ENCODE data around the gene SLC35A2. TPM values are rescaled to one million over a fixed set of nuclear protein-coding genes. Genes with fewer than 3 reads are reported as not detected.

Gene SLC35A2
- total RNA-seq, 4 donors from 2014 or later = 12.6 to 18.7 (median 18.5) TPM

DNA sequence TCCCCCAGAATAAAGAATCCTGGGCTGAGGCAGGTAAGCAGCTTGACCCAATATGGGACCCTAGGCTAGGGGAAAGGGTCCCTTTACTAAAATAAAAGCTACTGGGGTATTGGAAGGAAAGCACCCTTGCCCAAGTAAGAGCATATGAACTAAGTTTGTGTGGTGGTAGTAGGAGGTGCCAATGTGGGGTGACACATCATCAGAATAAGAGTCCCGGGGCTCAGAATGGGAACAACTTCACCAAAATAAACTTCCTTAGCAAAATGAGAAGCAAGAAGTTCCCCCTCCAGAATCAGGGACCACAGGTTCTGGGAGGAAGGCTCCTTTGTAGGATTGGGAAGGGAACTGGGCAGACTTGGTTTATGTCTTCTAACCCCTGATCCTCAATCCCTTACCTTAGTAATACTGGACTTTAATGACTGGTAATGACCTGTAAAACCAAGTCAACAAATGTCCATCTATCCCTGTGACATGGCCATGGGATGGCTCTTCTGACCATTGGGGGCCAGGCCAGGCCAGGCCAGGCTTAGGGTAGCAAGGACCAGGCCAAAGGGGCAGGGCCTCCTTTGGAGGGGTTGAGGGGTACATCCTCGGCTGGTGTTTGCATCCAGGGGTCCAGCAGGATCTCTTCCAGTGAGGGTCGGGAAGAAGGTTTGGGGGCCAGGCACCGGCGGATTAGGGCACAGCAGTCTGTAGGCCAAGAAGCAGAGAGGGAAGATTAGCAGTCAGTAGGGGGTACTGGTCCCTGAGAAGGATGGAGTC lies 2.3 kb upstream of the SLC35A2 start:
- TF ChIP-seq, protein P1, sequence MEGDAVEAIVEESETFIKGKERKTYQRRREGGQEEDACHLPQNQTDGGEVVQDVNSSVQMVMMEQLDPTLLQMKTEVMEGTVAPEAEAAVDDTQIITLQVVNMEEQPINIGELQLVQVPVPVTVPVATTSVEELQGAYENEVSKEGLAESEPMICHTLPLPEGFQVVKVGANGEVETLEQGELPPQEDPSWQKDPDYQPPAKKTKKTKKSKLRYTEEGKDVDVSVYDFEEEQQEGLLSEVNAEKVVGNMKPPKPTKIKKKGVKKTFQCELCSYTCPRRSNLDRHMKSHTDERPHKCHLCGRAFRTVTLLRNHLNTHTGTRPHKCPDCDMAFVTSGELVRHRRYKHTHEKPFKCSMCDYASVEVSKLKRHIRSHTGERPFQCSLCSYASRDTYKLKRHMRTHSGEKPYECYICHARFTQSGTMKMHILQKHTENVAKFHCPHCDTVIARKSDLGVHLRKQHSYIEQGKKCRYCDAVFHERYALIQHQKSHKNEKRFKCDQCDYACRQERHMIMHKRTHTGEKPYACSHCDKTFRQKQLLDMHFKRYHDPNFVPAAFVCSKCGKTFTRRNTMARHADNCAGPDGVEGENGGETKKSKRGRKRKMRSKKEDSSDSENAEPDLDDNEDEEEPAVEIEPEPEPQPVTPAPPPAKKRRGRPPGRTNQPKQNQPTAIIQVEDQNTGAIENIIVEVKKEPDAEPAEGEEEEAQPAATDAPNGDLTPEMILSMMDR (IDR thresholded peaks at IDR 0.05 in 4 of 5, conservative IDR thresholded peaks at IDR 0.05 in 1 of 5) = no peak
- TF ChIP-seq POLR2A (IDR thresholded peaks at IDR 0.05) = no peak
- H3K36me3 ChIP-seq = no peaks in the 10 kb centered on the region
- no peak for DNase-seq
- no peak overlapping the region for H3K27ac ChIP-seq
- intact Hi-C loops (cut with DNase I; ENCODE audit: low total_unique reads) (no loop called here), in situ Hi-C loops (cut with MboI; ENCODE audit: low sequenced_read_pairs in 4 of 4) (no loop called here)
- H3K4me1 ChIP-seq = peaks cover 7 to 8% of the 10 kb centered on the region in 2 donors
- H3K9me3 ChIP-seq = no peaks in the 10 kb centered on the region
- no peak for ATAC-seq
- H3K27me3 ChIP-seq = no peaks in the 10 kb centered on the region
- no peak overlapping the region for H3K4me3 ChIP-seq

DNA sequence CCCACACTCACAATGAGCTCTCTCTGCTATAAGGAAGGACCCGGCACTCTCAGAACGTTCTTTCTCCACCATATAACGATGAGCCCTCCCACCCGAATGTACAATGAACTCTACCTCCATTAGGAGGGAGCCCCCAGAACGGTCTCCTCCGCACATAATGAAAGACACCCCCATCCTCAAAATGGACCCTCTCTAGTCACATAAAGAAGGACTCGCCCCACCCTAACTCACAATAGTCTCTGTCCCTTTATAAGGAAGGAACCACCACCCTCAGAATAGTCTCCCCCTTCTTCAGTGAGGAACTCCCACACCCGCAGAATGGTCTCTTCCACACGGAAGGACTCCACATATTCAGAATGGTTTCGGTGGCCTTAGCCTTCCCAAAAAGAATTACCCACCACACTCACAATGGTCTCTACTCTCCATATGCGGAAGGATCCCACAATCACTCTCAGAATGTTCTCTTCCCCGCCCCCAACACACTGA lies 477 bp downstream of the SLC35A2 start:
- Histone ChIP-seq H3K27ac (peak overlapping the region; percentile 73 to 86 (median 83)), H3K4me3 (peak overlapping the region; percentile 72 to 87 (median 76)), H3K36me3 (no peaks in the 10 kb centered on the region), H3K9me3 (no peaks in the 10 kb centered on the region), H3K27me3 (no peaks in the 10 kb centered on the region), H3K4me1 (peaks cover 7 to 8% of the 10 kb centered on the region in 2 donors)
- no peak for TF ChIP-seq POLR2A (IDR thresholded peaks at IDR 0.05)
- TF ChIP-seq, protein P1 (IDR thresholded peaks at IDR 0.05 in 4 of 5, conservative IDR thresholded peaks at IDR 0.05 in 1 of 5) = no peak
- no peak for ATAC-seq
- DNase-seq = no peak
- intact Hi-C loops (cut with DNase I; ENCODE audit: low total_unique reads) (no loop called here), in situ Hi-C loops (cut with MboI; ENCODE audit: low sequenced_read_pairs in 4 of 4) (no loop called here)

DNA sequence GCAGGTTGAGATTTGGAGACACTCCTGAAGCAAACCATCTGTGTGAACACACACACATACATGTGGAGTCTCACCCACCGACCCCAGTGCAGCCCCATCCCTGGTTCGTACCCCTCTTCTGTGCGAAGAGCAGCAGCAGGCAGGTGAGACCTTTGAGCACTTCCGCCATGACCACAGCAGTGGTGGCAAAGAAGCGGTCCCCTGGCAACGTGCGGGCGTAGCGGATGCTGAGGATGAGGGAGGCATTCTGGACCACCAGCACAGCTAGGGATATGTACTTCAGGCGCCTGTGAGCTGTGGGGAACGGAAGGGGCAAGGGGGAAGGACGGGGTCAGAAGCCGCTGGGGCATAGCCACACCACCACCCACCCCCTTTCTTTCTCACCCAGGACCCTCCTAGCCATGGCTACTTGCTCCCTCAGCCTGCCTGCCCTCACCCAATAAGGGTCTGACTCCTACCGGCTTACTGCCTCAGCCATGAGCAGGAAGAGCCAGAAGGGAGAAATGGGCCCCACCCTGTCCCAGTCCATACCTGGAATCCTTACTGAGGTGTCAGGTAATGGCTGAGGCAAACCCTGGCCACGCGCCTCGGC lies 1.6 kb downstream of the SLC35A2 start:
- intact Hi-C loops (cut with DNase I; ENCODE audit: low total_unique reads) = no loop called here
- TF ChIP-seq, protein P1 (IDR thresholded peaks at IDR 0.05 in 4 of 5, conservative IDR thresholded peaks at IDR 0.05 in 1 of 5) = no peak
- no peak for TF ChIP-seq POLR2A (IDR thresholded peaks at IDR 0.05)
- in situ Hi-C loops (cut with MboI; ENCODE audit: low sequenced_read_pairs in 4 of 4) = no loop called here
- H3K4me3 ChIP-seq = no peak overlapping the region
- no peaks in the 10 kb centered on the region for H3K27me3 ChIP-seq
- peaks cover 7 to 8% of the 10 kb centered on the region in 2 donors for H3K4me1 ChIP-seq
- no peaks in the 10 kb centered on the region for H3K36me3 ChIP-seq
- DNase-seq = no peak
- ATAC-seq = no peak
- no peaks in the 10 kb centered on the region for H3K9me3 ChIP-seq
- no peak overlapping the region for H3K27ac ChIP-seq

DNA sequence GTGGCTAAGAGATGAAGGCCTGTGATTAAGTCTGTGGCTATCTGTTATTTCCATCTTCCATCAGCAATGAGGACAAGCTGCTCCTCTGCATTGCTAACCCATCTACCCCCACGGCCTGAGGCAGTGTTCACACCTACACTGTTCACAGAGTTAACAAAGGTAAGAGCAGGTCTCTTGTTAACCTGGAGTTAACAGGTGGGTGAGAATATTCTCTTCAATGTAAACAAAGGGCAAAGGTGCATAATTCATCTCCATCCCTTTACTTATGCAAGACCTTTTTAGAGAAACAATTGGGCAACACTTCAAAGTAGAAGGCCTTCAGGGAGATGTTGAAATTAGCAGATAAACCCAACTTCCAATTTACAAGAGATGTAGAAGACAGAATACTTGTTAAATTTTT lies 2.8 kb downstream of the SLC35A2 start:
- TF ChIP-seq, protein P1 (IDR thresholded peaks at IDR 0.05 in 4 of 5, conservative IDR thresholded peaks at IDR 0.05 in 1 of 5) = no peak
- TF ChIP-seq POLR2A (IDR thresholded peaks at IDR 0.05) = no peak
- intact Hi-C loops (cut with DNase I; ENCODE audit: low total_unique reads) (no loop called here), in situ Hi-C loops (cut with MboI; ENCODE audit: low sequenced_read_pairs in 4 of 4) (no loop called here)
- no peak overlapping the region for H3K27ac ChIP-seq
- ATAC-seq (no peak), DNase-seq (no peak)
- H3K36me3 ChIP-seq = peaks cover 0 to 1% of the 10 kb centered on the region in 2 donors
- no peaks in the 10 kb centered on the region for H3K27me3 ChIP-seq
- H3K4me3 ChIP-seq = no peak overlapping the region
- no peaks in the 10 kb centered on the region for H3K9me3 ChIP-seq
- peaks cover 7 to 8% of the 10 kb centered on the region in 2 donors for H3K4me1 ChIP-seq
